GM13976 (cell line): ENCODE results near the gene ADAMTS5.

Source experiments
- DNase-seq: peaks from one replicate; pipeline ENCODE4 v3.0.0; 2012; ENCODE audit warnings: low spot score
- in situ Hi-C: fragments of 300-500 bp; cut with MboI; formaldehyde crosslinking; loops from one replicate; pipeline ENCODE4 v1.12.0; 2022; ENCODE audit warnings: low sequenced_read_pairs, mixed read lengths, inconsistent platforms; ENCODE audit not compliant: unreplicated experiment
- TF ChIP-seq, protein P1 (sequence below): IDR thresholded peaks from 2 replicates; pipeline ENCODE4 v1.5.1; 2012; ENCODE audit warnings: borderline replicate concordance, mild to moderate bottlenecking; ENCODE audit not compliant: insufficient read depth; ENCODE audit errors: extremely low read depth, missing control alignments, control extremely low read depth

The ADAMTS5 gene

GRCh38 chr21:26883768-26884167, 83.1 kb downstream of the ADAMTS5 start:
- DNase-seq: no peak
- TF ChIP-seq, protein P1, sequence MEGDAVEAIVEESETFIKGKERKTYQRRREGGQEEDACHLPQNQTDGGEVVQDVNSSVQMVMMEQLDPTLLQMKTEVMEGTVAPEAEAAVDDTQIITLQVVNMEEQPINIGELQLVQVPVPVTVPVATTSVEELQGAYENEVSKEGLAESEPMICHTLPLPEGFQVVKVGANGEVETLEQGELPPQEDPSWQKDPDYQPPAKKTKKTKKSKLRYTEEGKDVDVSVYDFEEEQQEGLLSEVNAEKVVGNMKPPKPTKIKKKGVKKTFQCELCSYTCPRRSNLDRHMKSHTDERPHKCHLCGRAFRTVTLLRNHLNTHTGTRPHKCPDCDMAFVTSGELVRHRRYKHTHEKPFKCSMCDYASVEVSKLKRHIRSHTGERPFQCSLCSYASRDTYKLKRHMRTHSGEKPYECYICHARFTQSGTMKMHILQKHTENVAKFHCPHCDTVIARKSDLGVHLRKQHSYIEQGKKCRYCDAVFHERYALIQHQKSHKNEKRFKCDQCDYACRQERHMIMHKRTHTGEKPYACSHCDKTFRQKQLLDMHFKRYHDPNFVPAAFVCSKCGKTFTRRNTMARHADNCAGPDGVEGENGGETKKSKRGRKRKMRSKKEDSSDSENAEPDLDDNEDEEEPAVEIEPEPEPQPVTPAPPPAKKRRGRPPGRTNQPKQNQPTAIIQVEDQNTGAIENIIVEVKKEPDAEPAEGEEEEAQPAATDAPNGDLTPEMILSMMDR: no peak
- in situ Hi-C loops: no loop called here

GRCh38 chr21:26881504-26882228, 85.2 kb downstream of the ADAMTS5 start:
- in situ Hi-C loops: no loop called here
- TF ChIP-seq, protein P1: no peak
- DNase-seq: no peak

GRCh38 chr21:26877018-26877417, 89.9 kb downstream of the ADAMTS5 start:
- in situ Hi-C loops: no loop called here
- DNase-seq: no peak
- TF ChIP-seq, protein P1: no peak

- in situ Hi-C loops: no loop called here
- no peak for DNase-seq
- TF ChIP-seq, protein P1: no peak
These were observed 92.5 kb downstream of the ADAMTS5 start for GRCh38 chr21:26874347-26874746.
